Calu3 (cell line): Measurements from ENCODE around the gene FAM241B. TPM values are rescaled to one million over a fixed set of nuclear protein-coding genes. Genes with fewer than 3 reads are reported as not detected.
A peak's percentile ranks its signal among the peaks of the same experiment; 100 is the strongest.

Experiments used
- BruUV-seq: library from RNA; stranded (reverse); fragments of 400-500 nt; replicated peaks from 2 replicates; lab custom pipeline; 2021; lab: Mats Ljungman, UMichigan
- CTCF ChIA-PET: fragments of 300-600 bp; sonication (Branson Sonifier 250); formaldehyde crosslinking; loops from one replicate; lab custom pipeline; 2022; ENCODE audit warnings: antibody characterized with exemption; lab: Charles Lee
- DNase-seq: peaks from one replicate; pipeline ENCODE4 v3.0.0; 2022
- H3K27ac Mint-ChIP-seq: one replicate; pipeline ENCODE4 v1.8.0; 2022; ENCODE audit warnings: mixed read lengths; ENCODE audit not compliant: unreplicated experiment
- H3K27me3 Mint-ChIP-seq: one replicate; pipeline ENCODE4 v1.8.0; 2022; ENCODE audit warnings: mixed read lengths; ENCODE audit not compliant: unreplicated experiment
- H3K36me3 Mint-ChIP-seq: one replicate; pipeline ENCODE4 v1.8.0; 2022; ENCODE audit warnings: mild to moderate bottlenecking, moderate library complexity, mixed read lengths; ENCODE audit not compliant: insufficient read depth, unreplicated experiment
- H3K4me1 Mint-ChIP-seq: one replicate; pipeline ENCODE4 v1.8.0; 2022; ENCODE audit warnings: mild to moderate bottlenecking, low read depth, mixed read lengths; ENCODE audit not compliant: unreplicated experiment
- H3K4me3 Mint-ChIP-seq: one replicate; pipeline ENCODE4 v1.8.0; 2022; ENCODE audit warnings: mild to moderate bottlenecking, low read depth, moderate library complexity, mixed read lengths; ENCODE audit not compliant: unreplicated experiment
- H3K9me3 Mint-ChIP-seq: one replicate; pipeline ENCODE4 v1.8.0; 2022; ENCODE audit warnings: low read depth, mixed read lengths; ENCODE audit not compliant: unreplicated experiment
- CTCF ChIP-seq: fragments of 200-600 bp; IDR thresholded peaks from one replicate; pipeline ENCODE4 v1.8.0; 2022; ENCODE audit warnings: antibody characterized with exemption; ENCODE audit not compliant: unreplicated experiment
- intact Hi-C: fragments of 100-400 bp; cut with micrococcal nuclease; formaldehyde crosslinking; loops from one replicate; pipeline ENCODE4 v1.10.0; 2022; ENCODE audit not compliant: unreplicated experiment
- total RNA-seq: library from RNA; stranded (reverse); gene quantifications from 2 replicates; pipeline ENCODE4 v1.2.3, GENCODE V29; 2022

Gene FAM241B
- total RNA-seq, 1 experiment from 2014 or later, result 25.2 TPM

GRCh38 chr10:69680610-69681009, 50.6 kb downstream of the FAM241B start:
- H3K4me1 Mint-ChIP-seq, result peaks cover 30% of the 10 kb centered on the region
- DNase-seq, result no peak
- CTCF ChIA-PET, result no interaction called here
- peaks cover 21% of the 10 kb centered on the region for H3K27me3 Mint-ChIP-seq
- H3K9me3 Mint-ChIP-seq, result no peaks in the 10 kb centered on the region
- peaks cover 21% of the 10 kb centered on the region for H3K36me3 Mint-ChIP-seq
- no peak overlapping the region for H3K27ac Mint-ChIP-seq
- intact Hi-C loops, result no loop called here
- no peak overlapping the region for H3K4me3 Mint-ChIP-seq
- BruUV-seq, result no TSS peak
- no peak for TF ChIP-seq CTCF

GRCh38 chr10:69681436-69681835, 51.4 kb downstream of the FAM241B start:
- H3K27ac Mint-ChIP-seq, result no peak overlapping the region
- no peak for DNase-seq

GRCh38 chr10:69682955-69683474, 53.0 kb downstream of the FAM241B start:
- Mint-ChIP-seq H3K36me3 (peaks cover 35% of the 10 kb centered on the region), H3K4me1 (peaks cover 51% of the 10 kb centered on the region), H3K27me3 (peaks cover 21% of the 10 kb centered on the region), H3K4me3 (no peak overlapping the region), H3K27ac (peak overlapping the region; percentile 27), H3K9me3 (no peaks in the 10 kb centered on the region)
- CTCF ChIA-PET, result interaction anchor here (0.6 to 2.3 kb wide), 2 partner anchors 24 to 702 kb away, joined by 3 to 6 read pairs; no protein-coding TSS in a partner anchor
- BruUV-seq, result no TSS peak
- no peak for DNase-seq
- intact Hi-C loops, result no loop called here
- TF ChIP-seq CTCF, result no peak

More at GRCh38 chr10:69681436-69681835, 51.4 kb downstream of the FAM241B start:
- no peak for TF ChIP-seq CTCF
- Mint-ChIP-seq H3K9me3 (no peaks in the 10 kb centered on the region), H3K4me3 (no peak overlapping the region), H3K27me3 (peaks cover 21% of the 10 kb centered on the region), H3K4me1 (peaks cover 38% of the 10 kb centered on the region), H3K36me3 (peaks cover 29% of the 10 kb centered on the region)
- no TSS peak for BruUV-seq
- intact Hi-C loops, result no loop called here
- CTCF ChIA-PET, result interaction anchor here (0.9 kb wide), 1 partner anchor 37 kb away, joined by 3 read pairs; no protein-coding TSS in a partner anchor

Other genes with a start within 250 kb of the FAM241B start
- gene TACR2, start 213.3 kb upstream of the FAM241B start, total RNA-seq, result 0.26 and 0.34 TPM in 2 replicates
- gene TSPAN15, start 178.8 kb upstream of the FAM241B start, total RNA-seq, result 137 and 165 TPM in 2 replicates
- not detected in 2 replicates for gene NEUROG3, start 56.8 kb upstream of the FAM241B start, total RNA-seq
- 0.24 TPM in 1 of 2 replicates, not detected in the other for gene COL13A1, start 171.7 kb downstream of the FAM241B start, total RNA-seq